Measurements from ENCODE around the gene ZDHHC8.
A peak's percentile ranks its signal among the peaks of the same experiment; 100 is the strongest.

ZDHHC8 gene

GRCh38 chr22:20115691-20116375, 15.8 kb upstream of the ZDHHC8 start, which contains the start of gene RANBP1:
Gene RANBP1 (plus strand): TSS chr22:20116104. CDS start chr22:20116185, 81 bp downstream.
- no peak for DNase-seq

DNA sequence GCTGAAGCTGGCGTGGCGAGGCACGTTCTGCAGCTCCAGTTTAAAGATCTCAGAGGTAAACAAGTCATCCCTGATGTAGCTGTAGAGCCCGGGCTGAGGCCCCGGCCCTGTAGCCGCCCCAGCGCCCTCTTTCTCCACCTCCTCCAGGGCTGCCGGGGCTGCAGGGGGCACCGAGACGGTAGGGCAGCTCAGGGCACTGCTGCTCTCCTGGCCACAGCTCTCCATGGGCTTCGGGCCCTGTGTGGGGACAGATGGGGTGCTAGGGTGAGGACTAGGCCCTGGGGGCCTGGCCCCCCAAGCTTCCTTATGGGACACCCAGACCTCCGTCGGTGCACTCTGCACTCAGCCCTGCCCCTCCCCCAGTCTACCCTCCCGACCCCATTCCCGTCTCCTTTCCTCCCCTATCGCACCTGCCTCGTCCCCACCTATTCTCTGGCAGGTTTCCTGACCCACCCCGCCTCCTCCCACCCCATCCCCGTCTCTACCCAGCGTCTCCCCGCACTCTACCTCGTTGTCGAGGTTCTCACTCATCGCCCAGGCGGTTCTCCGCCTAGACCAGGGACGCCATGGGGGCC, 15.1 kb upstream of the ZDHHC8 start:
- DNase-seq, result no peak

- peak; percentile 35 for DNase-seq
Measured at GRCh38 chr22:20116951-20117632, 14.5 kb upstream of the ZDHHC8 start, which contains the start of gene TRMT2A. Gene TRMT2A (minus strand): TSS chr22:20117226. CDS start chr22:20116906, 320 bp downstream.

DNA sequence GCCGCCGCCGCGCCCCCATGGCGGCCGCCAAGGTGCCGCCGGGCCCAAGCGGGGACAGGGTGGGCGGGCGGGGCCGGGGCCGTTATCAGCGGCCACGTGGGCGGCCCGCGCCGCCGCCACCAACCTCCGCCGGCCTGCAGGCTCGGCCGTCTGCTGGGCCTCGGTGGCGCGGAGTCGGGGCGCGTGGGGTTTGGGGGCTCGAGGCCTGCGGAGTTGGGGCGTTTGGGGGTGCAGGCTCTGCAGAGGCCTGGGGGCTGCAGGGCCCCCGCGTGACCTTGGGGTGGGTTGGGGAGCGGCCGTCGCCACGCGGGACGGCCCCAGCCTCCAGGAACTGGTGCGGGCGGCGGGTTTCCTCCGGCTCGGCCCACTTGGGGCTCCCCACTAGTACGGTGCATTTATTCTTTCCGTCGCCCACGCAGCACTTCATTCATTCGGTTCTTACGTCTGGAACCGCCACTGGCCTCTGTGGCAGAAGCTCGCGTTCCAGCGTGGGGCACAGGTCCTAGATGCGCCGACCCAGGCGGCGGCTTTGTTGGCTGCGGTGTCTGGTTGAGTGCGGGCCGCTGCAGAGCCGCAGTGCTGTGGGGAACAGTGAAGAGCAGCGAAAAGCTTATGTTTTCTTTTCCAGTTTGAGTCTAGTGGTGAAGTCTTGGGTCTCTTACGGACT, 13.8 kb upstream of the ZDHHC8 start:
- DNase-seq, result no peak

DNA sequence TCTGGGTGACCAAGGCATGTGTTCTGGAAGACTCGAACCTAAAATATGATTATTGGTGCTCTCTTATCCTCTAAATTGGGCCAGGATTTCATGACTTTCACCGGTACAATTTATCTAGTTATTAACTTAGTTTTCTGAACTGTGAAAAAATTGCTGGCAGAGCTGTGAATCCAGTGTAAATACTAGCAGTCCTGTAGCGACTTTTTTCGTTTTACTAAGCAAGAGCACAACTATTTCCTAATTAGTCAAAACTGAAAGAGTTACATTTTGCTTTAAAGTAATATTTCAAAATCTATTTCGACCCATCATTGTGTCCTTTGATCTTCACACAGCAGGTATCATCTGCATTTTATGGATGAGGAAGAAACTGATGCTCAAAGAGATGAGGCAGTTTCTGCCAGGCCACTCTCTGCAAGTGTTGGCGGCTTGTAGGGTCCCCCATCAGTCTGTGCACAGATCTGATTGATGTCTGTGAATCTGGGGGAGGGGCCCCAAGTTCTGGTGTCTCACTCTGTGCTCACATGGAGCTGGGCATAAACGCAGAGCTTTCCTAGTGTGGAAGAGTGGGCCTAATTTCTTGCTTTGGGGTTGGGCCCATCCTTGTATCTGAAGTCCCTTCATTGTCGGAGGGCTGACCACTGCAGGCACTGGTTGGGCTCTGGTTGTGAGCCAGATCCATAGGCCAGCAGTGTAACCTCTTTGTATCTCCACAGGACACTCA, 13.1 kb upstream of the ZDHHC8 start:
- DNase-seq, result no peak

GRCh38 chr22:20121856-20122415, 9.7 kb upstream of the ZDHHC8 start:
- DNase-seq, result no peak

- no peak for DNase-seq
Measured at GRCh38 chr22:20123366-20124082, 8.1 kb upstream of the ZDHHC8 start.

DNA sequence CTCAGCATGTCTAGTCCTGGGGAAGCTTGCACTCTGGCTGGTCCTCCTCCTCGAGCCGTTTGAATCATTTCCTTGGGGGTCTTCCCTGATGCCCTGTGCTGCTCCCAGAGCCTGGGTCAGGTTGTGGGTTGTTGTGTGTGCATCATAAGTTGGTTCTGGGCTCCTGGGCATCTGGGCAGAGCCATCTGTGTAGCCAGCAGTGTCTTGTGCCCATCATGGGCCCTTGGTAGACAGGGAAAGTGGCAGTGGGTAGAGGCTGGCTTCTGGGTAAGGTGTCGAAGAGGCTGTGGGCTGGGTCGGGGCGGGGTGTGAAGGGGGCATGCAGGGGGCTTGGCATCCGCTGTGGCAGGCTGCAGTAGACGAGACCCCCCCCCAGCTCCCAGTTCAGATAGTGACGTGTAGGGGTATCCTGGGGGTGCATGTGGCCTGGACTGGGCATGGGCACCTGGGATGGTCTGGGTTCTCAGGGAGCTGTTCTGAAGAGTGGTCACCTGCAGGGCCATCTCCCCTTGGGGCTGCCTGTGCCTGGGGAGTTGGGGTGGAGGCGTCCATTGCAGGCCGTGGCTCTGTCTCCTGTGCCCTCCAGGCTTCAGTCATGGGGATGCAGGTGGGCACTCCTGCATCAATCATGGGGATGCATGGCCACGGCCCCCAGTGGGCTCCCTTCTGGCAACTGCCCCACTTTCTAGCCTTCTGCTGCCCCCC, 7.4 kb upstream of the ZDHHC8 start:
- no peak for DNase-seq

DNA sequence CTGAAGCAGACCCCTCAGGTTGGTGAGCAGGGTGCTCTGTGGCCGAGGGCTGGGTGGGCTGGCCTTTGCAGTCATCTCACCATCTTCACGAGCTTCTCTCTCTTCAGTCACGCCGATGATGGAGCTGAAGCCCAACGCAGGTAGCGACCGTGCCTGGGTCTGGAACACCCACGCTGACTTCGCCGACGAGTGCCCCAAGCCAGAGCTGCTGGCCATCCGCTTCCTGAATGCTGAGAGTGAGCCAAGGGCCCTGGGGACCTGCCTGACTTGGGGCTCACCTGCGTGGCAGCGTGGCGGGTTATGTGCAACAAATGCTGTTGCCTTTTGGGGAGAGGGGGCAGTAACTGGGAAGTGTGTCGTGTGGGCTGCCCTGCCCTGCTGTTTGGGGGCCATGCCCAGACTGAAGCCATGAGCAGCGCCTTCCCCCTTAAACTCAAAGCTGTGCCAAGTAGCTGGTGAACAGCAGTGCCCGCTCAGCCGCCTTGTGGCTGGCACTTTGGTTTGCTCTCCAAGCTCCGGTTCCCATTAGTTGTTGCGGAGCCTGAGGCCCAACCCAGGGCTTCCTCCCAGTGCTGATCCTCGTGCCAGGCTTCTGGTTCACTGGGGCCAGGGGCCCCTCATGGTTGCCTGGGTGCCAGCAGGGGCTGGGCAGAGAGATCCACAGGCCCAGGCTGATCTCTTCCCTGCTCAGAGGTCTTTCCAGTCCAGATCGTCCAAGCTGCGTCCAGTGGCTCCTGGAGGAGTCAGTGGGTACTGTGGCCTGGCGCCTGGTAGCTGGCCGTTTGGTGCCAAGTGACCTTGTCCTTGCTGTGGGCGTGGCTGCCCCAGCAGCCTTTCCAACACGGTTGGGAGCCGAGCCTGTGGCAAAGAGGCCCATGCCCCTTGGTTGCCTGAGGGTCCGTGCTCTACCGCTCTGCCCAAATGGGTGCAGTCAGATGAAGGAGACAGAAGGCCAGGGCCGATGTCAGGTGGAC, 6.1 kb upstream of the ZDHHC8 start:
- no peak for DNase-seq

- no peak for DNase-seq
Measured at GRCh38 chr22:20126284-20127029, 5.1 kb upstream of the ZDHHC8 start.

DNA sequence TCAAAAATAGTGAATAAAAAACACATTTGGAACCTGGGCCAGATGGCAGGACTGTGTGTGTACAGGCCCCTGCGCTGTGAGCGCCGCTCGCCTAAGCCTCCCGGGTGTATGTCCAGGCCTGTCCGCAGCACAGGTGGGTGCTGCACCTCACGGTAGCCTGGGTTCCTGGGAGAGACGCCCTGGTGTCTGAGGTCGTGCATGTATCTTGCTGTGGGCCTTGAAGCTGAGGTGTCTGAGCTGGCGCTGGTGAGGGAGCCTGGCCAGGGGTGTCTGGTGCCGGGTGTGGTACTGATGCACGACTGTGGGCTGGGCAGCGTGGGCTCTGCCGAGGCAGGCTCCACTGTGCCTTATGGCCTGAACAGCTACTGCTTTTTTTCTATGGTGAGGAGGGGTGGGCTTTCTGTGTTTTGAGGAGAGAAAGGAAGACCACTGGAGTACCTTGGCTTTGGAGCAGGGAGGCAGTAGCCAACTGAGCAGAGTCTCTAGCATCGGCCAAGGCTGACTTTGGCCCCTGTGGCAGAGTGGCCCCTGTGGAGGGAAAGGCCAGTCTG, 4.2 kb upstream of the ZDHHC8 start:
- DNase-seq, result no peak

- DNase-seq, result no peak
Measured at GRCh38 chr22:20127869-20128618, 3.6 kb upstream of the ZDHHC8 start.

GRCh38 chr22:20128619-20128901, 3.0 kb upstream of the ZDHHC8 start:
- DNase-seq, result no peak

- DNase-seq, result no peak
Measured at GRCh38 chr22:20128902-20129746, 2.5 kb upstream of the ZDHHC8 start.

GRCh38 chr22:20129747-20130014, 1.9 kb upstream of the ZDHHC8 start:
- DNase-seq, result no peak

- no peak for DNase-seq
Measured at GRCh38 chr22:20130319-20130718, 1.3 kb upstream of the ZDHHC8 start.

DNA sequence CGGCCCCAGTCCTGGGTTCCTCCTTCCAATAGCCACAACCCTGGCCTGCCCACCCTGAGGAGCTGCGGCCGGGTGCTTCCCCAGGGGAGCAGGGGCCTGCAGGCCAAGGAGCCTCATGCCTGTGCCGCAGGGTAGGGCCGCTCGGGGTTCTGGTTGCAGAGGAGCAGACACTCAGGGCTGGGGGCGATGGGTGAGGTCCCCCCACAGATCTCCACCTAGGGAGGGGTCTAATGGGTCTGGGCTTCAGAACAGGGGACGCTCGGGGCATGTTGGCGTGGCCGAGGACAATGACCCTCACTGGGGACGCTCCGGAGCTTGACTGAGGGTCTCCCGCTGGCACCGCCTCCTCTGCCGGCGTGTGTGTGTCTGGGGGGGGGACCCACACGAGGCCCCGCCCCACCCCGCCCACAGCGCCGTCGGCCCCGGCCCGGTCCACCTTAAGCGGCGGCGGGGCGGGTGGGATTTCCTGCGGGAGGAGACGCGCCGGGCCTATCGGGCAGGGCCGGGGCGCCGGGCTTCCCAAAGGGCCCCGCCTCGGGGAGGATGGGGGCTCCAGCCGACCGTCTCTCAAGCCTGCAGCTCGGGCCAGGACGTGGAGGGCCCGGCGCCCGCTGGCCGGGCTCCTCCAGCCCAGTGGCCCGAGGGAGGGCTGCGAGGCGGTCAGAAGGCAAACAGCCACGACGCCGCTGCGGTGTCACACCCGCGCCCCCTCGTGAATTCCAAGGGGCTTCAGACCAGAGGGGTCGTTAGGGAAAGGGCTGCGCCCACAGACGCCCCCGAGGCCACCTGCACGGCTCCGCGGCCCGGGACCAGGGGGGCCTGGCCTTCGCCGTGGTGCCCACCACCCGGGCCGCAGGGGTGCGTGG, 640 bp upstream of the ZDHHC8 start:
- no peak for DNase-seq

All from NCI-H187 treated with DMSO at 0.1 percent for 48 hours (cell line).